GM23338 (cell line): ENCODE measurements around the gene CORO7. TPM values are rescaled to one million over a fixed set of nuclear protein-coding genes. Genes with fewer than 3 reads are reported as not detected.

Experiments used
- ATAC-seq: fragments of 200-7000 bp; cut with Tn5 transposase; 3 replicates; pipeline ENCODE4 v1.9.1; 2020
- DNase-seq: peaks from one replicate; pipeline ENCODE4 v3.0.0-alpha.2; 2015; ENCODE audit warnings: low spot score
- H2AFZ ChIP-seq: fragments of 200-600 bp; sonication (generic); 2 replicates; pipeline ENCODE4 v1.8.0; 2016; ENCODE audit warnings: antibody characterized with exemption, mild to moderate bottlenecking, moderate library complexity
- H3F3A ChIP-seq: fragments of 200-600 bp; sonication (generic); replicated peaks from 2 replicates; pipeline ENCODE4 v1.8.0; 2017; ENCODE audit warnings: antibody characterized with exemption, mixed run types, low read depth
- H3K27ac ChIP-seq: fragments of 200-600 bp; sonication (generic); 2 replicates; pipeline ENCODE4 v1.6.1; 2016; ENCODE audit warnings: low read depth
- H3K27me3 ChIP-seq: fragments of 200-600 bp; sonication (generic); 2 replicates; pipeline ENCODE4 v1.8.0; 2016; ENCODE audit warnings: mild to moderate bottlenecking, mixed run types, moderate library complexity; ENCODE audit not compliant: insufficient read depth
- H3K36me3 ChIP-seq: fragments of 200-600 bp; sonication (generic); 2 replicates; pipeline ENCODE4 v1.8.0; 2016; ENCODE audit warnings: mild to moderate bottlenecking; ENCODE audit not compliant: insufficient read depth
- H3K4me1 ChIP-seq: fragments of 200-600 bp; sonication (generic); 2 replicates; pipeline ENCODE4 v1.8.0; 2016; ENCODE audit warnings: mild to moderate bottlenecking, moderate library complexity; ENCODE audit not compliant: insufficient read depth
- H3K4me2 ChIP-seq: fragments of 200-600 bp; sonication (generic); 2 replicates; pipeline ENCODE4 v1.7.1; 2017; ENCODE audit warnings: mixed run types
- H3K4me3 ChIP-seq: fragments of 200-600 bp; sonication (generic); 2 replicates; pipeline ENCODE4 v1.6.1; 2016; ENCODE audit warnings: mixed run types
- H3K79me2 ChIP-seq: fragments of 200-600 bp; sonication (generic); replicated peaks from 2 replicates; pipeline ENCODE4 v1.8.0; 2017; ENCODE audit warnings: mild to moderate bottlenecking; ENCODE audit not compliant: insufficient read depth
- H3K9me2 ChIP-seq: fragments of 200-600 bp; sonication (generic); 2 replicates; pipeline ENCODE4 v1.8.0; 2017; ENCODE audit not compliant: insufficient read depth
- H4K20me1 ChIP-seq: fragments of 200-600 bp; sonication (generic); replicated peaks from 2 replicates; pipeline ENCODE4 v1.8.0; 2017; ENCODE audit warnings: mild to moderate bottlenecking; ENCODE audit not compliant: insufficient read depth
- H3K27ac Mint-ChIP-seq: 2 replicates; pipeline ENCODE4 v1.8.0; 2020; ENCODE audit warnings: inconsistent platforms, mild to moderate bottlenecking, moderate library complexity, mixed read lengths
- H3K27me3 Mint-ChIP-seq: 3 replicates; pipeline ENCODE4 v1.8.0; 2022; ENCODE audit warnings: low read depth, mild to moderate bottlenecking, moderate library complexity, mixed read lengths, inconsistent platforms; ENCODE audit not compliant: insufficient read depth, poor library complexity
- H3K36me3 Mint-ChIP-seq: 3 replicates; pipeline ENCODE4 v1.8.0; 2021; ENCODE audit warnings: low read depth, mild to moderate bottlenecking, inconsistent platforms, moderate library complexity, mixed read lengths
- H3K4me1 Mint-ChIP-seq: 3 replicates; pipeline ENCODE4 v1.8.0; 2020; ENCODE audit warnings: mild to moderate bottlenecking, inconsistent platforms, mixed read lengths
- H3K4me3 Mint-ChIP-seq: 3 replicates; pipeline ENCODE4 v1.8.0; 2021; ENCODE audit warnings: moderate library complexity, mild to moderate bottlenecking, inconsistent platforms, mixed read lengths
- H3K9me3 Mint-ChIP-seq: 3 replicates; pipeline ENCODE4 v1.8.0; 2020; ENCODE audit warnings: moderate library complexity, mild to moderate bottlenecking, inconsistent platforms, mixed read lengths
- CREB1 ChIP-seq: fragments of 250-450 bp; sonication (Bioruptor Pico); IDR thresholded peaks from 2 replicates; pipeline ENCODE4 v1.5.0; 2020; ENCODE audit warnings: low read depth, mild to moderate bottlenecking, moderate library complexity
- ETS1 ChIP-seq: IDR thresholded peaks from 2 replicates; pipeline ENCODE4 v1.6.1; 2016; ENCODE audit warnings: antibody characterized with exemption
- EZH2 ChIP-seq: fragments of 200-600 bp; sonication (generic); IDR thresholded peaks from one replicate; pipeline ENCODE4 v1.8.0; 2017; ENCODE audit warnings: antibody characterized with exemption, mild to moderate bottlenecking, low read depth; ENCODE audit not compliant: unreplicated experiment
- EZH2phosphoT487 ChIP-seq: fragments of 200-600 bp; sonication (generic); IDR thresholded peaks from one replicate; pipeline ENCODE4 v1.8.1; 2018; ENCODE audit warnings: antibody characterized with exemption; ENCODE audit not compliant: unreplicated experiment
- JUNB ChIP-seq: IDR thresholded peaks from one replicate; pipeline ENCODE4 v1.6.1; 2016; ENCODE audit warnings: antibody characterized with exemption; ENCODE audit not compliant: unreplicated experiment
- NANOG ChIP-seq: IDR thresholded peaks from 2 replicates; pipeline ENCODE4 v1.6.1; 2016; ENCODE audit warnings: antibody characterized with exemption, borderline replicate concordance
- POLR2AphosphoS5 ChIP-seq: IDR thresholded peaks from 2 replicates; pipeline ENCODE4 v1.6.1; 2016; ENCODE audit warnings: antibody characterized with exemption, low read depth
- REST ChIP-seq: IDR thresholded peaks from one replicate; pipeline ENCODE4 v1.6.1; 2018; ENCODE audit warnings: antibody characterized with exemption; ENCODE audit not compliant: unreplicated experiment
- STAT1 ChIP-seq: IDR thresholded peaks from one replicate; pipeline ENCODE4 v1.6.1; 2016; ENCODE audit warnings: antibody characterized with exemption; ENCODE audit not compliant: unreplicated experiment
- ZNF114 ChIP-seq: fragments of 250-450 bp; sonication (Bioruptor Pico); IDR thresholded peaks from 2 replicates; pipeline ENCODE4 v1.5.0; 2020; ENCODE audit warnings: mild to moderate bottlenecking, moderate library complexity
- ZNF331 ChIP-seq: fragments of 250-450 bp; sonication (Bioruptor Pico); IDR thresholded peaks from 2 replicates; pipeline ENCODE4 v1.5.0; 2020; ENCODE audit warnings: low read depth, mild to moderate bottlenecking, moderate library complexity
- ZNF462 ChIP-seq: fragments of 250-450 bp; sonication (Bioruptor Pico); IDR thresholded peaks from 2 replicates; pipeline ENCODE4 v1.5.0; 2020; ENCODE audit warnings: mild to moderate bottlenecking, moderate library complexity
- polyA plus RNA-seq: library from polyadenylated mRNA; unstranded; fragments of >200 nt; fragmentation: Nextera tagmentation; extraction: Ambion mirVana; gene quantifications from 2 replicates; pipeline ENCODE4 v1.2.1, GENCODE V29; 2016
- total RNA-seq: library from RNA; depleted of rRNA; stranded (reverse); fragments of >200 nt; shearing (Covaris generic); gene quantifications from 2 replicates; pipeline ENCODE4 v1.2.3, GENCODE V29; 2014

CORO7 gene
- total and polyA plus RNA-seq, 2 experiments from 2014 or later, result 14.2 to 46.4 TPM

GRCh38 chr16:4433914-4434787 lies 17.8 kb upstream of the CORO7 start:
- no peak for DNase-seq
- TF ChIP-seq EZH2 (no peak), NANOG (no peak), STAT1 (no peak), EZH2phosphoT487 (no peak), ZNF331 (no peak), ETS1 (no peak), CREB1 (no peak), ZNF462 (CRISPR knock-in tag) (no peak), POLR2AphosphoS5 (no peak), REST (no peak), ZNF114 (CRISPR knock-in tag) (no peak), JUNB (no peak)
- no peak for ATAC-seq
- Histone ChIP-seq H3F3A (no peaks in the 10 kb centered on the region), H3K4me3 (no peak overlapping the region), H3K36me3 (peaks cover 45% of the 10 kb centered on the region), H3K79me2 (peaks cover 14% of the 10 kb centered on the region), H3K27ac (no peak overlapping the region), H2AFZ (no peak overlapping the region), H3K4me1 (no peaks in the 10 kb centered on the region), H3K9me2 (no peaks in the 10 kb centered on the region), H3K27me3 (no peaks in the 10 kb centered on the region), H3K4me2 (no peak overlapping the region), H4K20me1 (peaks cover 18% of the 10 kb centered on the region)
- H3K36me3 Mint-ChIP-seq, result peaks cover 49% of the 10 kb centered on the region
- no peaks in the 10 kb centered on the region for H3K9me3 Mint-ChIP-seq
- H3K27ac Mint-ChIP-seq, result peak overlapping the region; percentile 72
- H3K4me1 Mint-ChIP-seq, result no peaks in the 10 kb centered on the region
- no peak overlapping the region for H3K4me3 Mint-ChIP-seq
- H3K27me3 Mint-ChIP-seq, result peaks cover 1% of the 10 kb centered on the region
